ENCODE data around the gene CUEDC2.
A peak's percentile ranks its signal among the peaks of the same experiment; 100 is the strongest.

CUEDC2 gene

DNA sequence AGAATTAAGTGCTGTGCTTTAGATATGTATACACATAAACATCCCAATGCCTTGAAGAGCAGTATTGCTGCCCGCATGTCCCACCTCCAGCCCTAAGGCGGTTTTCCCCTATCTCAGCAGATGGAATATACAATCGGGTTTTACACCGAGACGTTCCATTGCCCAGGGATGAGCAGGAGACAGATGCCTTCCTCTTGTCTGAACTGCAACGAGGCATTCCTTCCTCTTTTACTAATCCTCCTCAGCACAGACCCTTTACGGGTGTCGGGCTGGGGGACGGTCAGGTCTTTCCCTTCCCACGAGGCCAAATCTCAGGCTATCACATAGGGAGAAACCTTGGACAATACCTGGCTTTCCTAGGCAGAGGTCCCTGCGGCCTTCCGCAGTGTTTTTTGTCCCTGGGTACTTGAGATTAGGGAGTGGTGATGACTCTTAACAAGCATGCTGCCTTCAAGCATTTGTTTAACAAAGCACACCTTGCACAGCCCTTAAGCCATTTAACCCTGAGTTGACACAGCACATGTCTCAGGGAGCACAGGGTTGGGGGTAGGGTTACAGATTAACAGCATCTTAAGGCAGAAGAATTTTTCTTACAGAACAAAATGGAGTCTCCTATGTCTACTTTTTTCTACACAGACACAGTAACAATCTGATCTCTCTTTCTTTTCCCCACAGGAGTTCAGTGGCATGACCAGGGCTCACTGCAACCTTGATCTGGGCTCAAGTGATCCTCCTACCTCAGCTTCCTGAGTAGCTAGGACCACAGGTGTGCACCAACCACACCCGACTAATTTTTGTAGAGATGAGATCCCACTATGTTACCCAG lies 22.5 kb upstream of the CUEDC2 start:
- peak in 1 of 3 experiments; percentile 16 for DNase-seq

DNA sequence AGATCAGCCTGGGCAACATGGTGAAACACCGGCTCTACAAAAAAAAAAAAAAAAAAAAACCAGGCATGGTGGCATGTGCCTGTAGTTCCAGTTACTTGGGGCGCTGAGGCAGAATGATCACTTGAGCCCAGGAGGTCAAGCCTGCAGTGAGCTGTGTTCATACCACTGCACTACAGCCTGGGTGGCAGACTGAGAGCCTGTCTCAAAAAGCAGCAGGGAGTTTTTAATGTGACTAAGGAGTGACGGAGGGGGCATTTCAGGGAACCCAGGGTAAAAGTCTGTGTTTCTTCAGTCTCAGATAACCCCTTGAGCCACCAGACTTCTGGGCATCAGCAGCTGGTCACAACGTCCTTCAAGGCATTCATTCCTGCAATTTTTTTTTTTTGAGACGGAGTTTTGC lies 21.1 kb upstream of the CUEDC2 start:
- no peak for DNase-seq

DNA sequence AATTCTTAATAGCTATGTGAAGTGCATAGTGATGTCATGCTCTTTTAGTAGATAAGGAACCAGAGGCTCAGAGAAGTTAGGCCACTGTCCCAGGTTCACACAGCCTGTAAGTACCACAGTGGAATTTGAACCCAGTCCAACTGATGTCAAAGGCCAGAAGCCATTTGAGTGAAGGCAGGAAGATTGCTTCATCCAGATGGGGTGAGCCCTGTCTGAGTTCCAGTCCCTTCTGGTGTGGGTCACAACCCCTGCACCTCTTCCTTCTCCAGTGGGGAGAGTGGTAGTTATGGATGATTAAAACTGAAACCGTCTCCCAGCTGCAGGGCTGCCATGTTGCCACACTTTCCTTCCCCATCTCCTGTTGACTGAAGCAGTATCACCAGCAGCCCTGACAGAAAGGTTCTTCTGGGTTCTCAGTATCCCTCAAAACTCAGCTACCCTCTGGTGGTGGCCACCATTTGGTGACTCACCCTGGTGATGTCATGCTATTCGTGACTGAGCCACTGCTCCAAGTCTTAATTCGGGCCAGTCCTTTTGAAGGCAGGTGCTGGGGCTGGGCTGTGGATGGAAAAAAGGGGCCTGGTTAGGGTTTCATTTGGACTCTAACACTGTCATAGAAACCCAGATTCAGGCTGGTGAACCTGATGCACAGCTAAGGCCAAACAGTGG lies 20.4 kb upstream of the CUEDC2 start:
- DNase-seq = no peak

DNA sequence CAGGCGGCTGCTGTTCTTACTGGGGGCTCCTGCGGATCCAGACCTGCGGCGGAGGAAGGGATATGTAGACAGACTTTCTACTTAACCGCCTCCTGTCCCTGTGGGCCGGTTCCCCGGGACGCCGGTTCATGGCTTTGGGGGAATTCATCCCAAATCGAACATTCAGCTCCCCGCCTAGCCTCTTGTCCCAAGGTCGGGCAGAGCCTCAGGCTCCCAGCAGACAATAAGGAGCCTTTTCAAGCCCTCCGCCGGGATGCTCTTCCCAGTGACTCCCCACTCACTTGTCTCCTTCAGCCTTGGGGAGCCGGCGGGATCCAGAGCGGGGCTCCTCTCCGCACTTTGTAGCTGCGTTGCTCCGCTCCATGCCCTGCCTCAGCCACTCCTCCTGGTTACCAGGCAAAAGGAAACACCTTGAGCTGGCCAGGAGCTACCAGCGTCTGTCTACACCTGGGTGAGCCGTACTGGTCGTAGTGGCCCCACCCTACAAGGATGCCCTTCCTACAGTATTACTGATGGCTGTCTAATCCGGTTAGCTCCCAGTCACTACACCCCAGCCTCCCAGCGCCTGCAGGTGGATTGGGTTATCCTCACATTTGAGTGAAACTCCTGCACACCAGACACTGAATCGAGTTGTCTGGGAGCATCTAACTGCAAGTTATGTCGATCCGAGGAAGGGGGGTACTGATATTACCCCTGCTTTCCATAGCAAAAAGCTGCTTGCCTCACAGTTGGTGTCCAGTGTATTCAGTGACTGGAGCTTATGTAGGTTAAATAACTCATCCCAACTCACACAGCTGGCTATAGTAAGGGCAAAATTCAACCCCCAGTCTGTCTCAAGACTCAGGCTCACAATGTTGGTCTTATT lies 19.0 kb upstream of the CUEDC2 start, which contains the start of gene C10orf95:
TSS of gene C10orf95 (minus strand) at position 439 of the 865 bp plus-strand sequence. CDS start 450 bp downstream, outside the sequence.
- peak; percentile 8 to 45 (median 33) for DNase-seq

DNA sequence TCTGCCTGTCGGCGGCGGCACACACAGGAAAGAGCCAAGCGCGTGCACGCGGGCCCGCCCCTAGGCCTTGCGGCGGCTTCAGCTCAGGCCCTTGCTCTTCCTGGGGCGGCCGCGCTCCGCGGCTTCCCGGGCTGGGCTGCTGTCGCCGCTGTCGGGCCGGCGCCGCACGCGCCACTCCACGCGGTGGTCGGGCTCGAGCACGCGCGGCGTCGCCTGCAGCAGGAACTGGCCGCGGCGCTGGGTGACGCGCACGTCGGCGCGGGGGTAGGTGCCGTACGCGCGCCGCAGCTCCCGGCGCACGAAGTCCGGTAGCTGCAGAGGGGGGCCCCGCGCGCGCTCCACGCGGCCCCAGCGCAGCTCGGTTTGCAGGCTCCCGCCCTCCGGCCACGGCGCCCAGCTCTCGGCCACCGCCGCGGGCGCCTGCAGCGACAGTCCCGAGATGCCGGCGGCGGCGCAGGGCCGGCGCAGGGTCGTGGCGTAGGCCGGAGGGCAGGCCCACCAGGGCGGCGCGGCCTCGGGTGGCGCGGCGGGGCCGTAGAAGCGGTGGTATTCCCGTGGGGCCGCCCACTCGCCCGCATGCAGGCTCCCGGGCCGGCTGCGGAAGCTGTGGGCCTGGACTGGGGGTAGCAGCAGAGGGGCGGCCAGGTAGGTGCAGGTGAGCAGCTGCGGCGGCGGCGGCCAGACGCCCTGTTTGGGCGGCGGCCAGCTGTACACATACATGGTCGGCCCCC lies 18.2 kb upstream of the CUEDC2 start:
- peak; percentile 81 to 88 (median 87) for DNase-seq

DNA sequence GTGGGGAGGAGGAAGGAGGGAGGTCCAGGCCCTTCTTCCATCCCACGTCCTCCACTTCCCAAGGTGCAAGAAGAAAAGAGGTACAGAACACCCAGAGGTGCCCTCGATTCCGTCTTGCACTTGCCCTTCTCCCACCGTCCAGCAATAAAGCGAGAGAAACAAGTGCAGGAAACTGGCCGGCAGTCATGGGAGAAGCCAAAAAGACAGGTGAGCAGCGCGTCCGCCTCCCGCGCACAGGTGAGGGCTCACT lies 17.7 kb upstream of the CUEDC2 start:
- DNase-seq = no peak

DNA sequence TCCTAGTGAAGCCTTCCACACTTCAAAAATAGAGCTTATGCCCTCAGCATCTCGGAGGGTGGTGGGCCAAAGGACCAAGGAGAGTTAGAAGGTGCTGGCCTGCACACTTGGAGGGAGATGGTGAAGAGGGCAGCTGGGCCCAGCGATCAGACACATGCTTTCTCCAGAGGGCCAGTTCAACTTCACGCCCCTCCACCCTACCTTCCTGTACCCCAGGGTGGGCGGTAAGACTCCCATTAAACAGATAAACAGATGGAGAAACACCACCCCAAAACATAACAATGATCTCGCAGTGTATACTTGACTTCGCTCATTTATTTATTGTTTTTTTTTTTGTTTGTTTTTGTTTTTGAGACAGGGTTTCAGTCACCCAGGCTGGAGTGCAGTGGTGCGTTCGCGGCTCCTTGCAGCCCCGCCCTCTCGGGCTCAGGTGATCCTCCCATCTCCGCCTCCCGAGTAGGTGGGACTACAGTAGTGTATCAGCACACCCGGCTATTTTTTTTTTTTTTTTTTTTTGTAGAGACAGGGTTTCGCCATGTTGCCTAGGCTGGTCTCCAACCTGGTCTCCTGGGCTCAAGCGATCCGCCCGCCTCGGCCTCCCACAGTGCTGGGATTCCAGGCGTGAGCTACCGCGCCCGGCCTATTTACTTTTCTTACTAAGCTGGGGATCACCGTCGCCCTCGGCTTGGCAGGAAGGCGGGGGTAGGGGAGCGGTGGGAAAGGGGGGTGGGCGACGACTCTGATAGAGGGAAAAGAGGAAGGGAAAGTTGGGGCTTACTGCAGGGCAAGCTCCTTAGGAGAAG lies 17.1 kb upstream of the CUEDC2 start:
- DNase-seq = peak; percentile 68 to 83 (median 79)

DNA sequence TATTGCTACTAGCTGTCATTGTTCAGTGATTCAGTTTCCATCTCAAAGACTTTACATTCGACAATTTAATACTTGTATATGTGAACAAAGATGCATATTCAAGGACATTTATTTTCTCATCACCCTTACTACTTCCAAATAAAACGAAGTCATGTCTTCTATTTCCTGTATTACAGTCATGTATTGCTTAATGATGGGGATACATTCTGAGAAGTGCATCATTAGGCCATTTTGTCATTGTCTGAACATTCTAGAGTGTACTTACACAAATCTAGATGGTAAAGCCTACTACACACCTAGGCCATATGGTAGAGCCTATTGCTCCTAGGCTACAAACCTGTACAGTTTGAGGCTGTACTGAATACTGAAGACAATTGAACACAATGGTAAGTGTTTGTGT lies 12.5 kb upstream of the CUEDC2 start:
- no peak for DNase-seq

DNA sequence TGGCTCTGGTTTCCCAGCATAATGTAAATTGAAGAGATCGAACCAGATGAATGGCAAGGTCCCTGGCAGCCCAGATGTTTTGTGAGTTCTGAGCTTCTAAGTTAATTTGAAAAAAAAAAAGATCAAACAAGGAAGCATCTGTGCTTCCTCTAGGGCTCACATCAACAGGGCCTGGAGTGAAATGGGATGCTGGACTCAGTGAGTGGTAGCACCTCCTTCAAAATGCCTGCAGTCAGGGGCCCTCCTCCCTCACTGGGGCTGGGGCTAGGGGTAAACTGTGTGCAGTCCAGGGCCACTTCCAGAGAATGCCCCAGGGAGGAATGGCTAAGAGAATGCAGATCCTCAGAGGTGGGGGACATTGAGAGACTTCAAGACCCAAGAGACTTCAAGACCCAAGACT lies 6.0 kb upstream of the CUEDC2 start:
- DNase-seq = no peak

DNA sequence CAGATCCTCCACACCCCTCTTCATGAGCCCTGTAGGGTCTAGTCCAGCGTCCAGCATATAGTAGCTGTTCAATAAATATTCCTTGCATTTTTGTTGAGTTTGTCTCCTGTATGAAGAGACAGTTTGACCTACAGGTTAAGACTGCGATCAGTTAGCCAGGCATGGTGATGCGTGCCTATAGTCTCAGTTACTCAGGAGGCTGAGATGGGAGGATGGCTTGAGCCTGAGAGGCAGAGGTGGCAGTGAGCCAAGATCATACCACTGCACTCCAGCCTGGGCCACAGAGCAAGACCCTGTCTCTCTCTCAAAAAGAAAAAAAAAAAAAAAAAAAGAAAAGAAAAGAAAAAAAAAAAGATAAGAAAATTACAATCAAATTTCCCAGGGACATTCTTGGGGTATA lies 5.1 kb upstream of the CUEDC2 start:
- DNase-seq = no peak

DNA sequence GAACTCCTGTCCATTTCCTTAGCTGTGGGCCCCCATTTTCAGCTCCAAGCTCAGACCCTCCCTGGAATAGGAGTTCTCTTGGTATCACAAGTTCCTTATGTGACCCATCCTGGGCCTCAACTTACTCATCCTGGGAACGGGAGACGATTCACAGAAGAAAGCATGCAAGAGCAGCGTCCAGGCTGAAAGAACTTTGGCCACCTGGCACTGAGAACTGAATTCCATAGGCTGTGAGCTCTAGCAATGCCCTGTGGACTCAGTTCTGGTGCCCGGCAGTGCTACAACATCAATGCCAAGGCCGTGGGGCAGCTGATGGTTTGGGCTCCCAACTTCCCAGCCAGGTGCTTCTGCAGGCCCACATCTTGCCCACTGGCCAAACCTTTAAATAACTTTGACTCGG lies 3.9 kb upstream of the CUEDC2 start:
- DNase-seq = no peak

DNA sequence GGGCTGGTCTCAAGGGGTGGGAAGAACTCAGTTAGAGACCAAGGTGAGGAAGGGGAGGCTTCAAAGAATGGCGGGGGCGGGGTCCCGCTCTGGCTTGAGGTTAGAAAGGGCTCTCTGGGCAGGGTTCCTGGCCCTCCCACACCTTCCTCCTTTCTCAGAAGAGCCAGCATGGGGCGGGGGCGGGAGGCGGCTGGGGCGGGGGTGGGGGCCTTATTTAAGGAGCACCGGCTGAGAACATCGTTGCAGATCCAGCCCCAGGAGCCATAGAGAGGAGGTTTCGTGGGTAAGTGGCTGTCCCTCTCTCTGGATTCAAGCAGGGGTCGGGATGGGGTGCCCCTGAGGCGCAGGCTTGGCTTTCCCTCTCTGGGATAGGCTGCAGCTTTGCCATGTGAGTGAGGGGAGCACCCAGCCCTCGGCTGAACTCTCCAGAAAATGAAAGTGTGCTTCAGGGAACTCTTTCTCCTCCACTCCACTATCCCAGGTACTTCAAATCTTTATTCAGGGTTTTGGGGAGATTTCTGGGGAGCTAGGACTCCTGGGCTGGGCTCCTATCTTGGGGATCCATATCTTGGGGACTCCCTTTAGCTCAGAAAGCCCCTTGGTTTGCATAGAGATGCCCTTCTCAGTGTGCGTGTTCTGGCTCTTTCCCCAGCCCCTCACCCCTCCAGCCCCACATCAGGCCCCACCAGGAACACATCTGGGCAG lies 3.3 kb upstream of the CUEDC2 start:
- no peak for DNase-seq

DNA sequence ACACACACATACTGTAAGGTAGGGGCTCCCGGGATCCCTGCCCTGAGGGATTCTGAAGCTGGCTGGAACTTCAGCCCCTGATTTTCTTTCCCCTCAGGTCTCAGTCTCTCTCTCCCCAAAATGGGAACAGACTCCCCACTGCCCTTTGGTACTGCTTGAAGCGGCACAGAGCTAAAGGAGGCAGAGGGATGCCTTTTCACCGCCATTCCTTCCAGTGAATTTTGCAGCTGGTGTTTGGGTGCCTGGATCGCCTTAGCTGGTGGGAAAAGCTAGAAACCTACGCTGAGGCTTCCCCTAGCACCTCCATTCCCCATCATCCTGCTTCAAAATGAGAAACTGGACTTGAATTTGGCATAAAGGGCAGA lies 2.7 kb upstream of the CUEDC2 start:
- no peak for DNase-seq

DNA sequence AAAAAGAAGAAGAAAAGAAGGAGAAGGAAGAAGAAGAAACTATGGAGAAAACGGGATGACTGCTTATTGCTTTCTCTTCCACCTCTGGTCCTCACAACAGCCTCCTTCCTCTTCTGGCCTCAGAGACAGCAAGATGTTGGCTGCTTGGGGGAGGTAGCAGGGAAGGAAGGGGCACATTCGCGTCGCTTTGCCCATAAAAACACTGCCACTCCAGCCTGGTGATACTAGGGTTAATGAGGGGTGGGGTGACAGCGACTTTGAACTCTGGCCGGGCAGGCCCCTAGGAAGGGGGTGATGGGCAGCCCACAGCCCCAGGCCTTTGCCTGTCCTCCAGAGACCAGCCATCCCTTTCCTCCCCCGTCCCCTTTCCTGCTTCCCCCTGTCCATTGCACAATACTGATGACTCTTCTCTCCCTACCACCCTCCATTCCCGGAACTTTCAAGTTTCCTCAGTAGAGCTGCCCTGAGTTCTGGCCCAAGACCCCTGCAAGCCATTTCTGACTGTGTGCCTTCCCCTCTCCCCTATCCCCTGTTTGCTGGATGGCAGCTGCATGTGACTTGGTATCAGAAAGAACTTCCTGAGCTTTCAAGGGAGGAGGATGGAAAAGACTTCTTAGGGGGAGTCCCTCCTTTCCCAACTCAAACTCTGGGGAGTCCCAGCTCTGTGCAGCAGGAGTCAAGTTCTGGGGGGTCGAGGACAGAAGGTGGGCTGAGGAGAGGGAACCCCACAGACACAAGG lies 2.2 kb upstream of the CUEDC2 start:
- DNase-seq = no peak

DNA sequence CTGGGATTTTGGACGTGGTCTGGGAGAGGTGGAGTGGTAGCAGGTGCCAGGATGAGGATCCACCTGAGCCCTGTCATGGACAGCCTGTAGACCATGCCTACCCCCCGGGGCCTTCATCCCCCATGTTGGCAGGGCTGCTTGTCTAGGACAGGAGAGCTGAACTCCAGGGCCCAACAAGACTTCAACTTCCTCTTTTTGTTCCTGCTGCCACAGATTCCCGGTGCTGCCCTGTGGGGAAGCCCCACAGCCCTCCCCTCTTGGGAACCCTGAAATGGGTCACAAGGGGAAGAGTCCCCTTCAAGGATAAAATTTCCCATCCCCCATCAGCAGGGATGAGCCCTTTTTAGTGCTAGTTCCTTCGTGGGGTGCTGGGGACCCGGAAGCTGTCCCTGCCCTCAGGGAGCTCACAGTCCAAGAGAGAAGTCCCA lies 1.3 kb upstream of the CUEDC2 start:
- DNase-seq = no peak

DNA sequence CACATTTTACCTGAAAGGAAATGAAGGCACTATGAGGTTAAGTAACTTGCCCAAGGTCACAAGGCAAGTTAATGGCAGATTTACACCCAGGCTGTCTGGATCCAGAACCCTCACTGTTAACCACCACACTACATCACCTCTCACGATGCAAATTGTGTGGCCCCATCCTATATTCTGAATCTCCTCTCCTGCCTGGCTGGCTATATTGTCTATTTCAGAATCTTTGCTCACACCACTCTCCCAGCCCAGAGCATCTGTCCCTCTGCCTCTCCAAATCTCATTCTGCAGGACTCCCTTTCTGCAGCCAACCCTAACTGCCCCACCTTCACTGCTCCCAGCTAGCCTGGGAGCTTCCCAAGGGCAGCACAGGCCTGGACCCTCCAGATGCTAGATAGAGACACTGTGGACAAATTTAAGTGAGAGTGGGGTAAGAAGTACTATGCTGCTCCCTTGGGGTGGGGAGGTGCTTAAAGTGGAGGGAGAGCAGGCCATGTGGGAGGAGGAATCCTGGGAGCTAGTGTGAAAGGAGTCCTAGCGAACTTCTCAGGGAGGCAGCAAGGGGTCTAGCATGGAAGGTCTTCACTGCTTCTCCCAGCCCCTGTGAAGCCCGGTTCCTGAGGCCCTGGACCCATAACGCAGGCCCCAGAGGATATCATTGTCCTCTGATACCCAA lies 786 bp downstream of the CUEDC2 start:
- DNase-seq = peak in 1 of 3 experiments; percentile 45

DNA sequence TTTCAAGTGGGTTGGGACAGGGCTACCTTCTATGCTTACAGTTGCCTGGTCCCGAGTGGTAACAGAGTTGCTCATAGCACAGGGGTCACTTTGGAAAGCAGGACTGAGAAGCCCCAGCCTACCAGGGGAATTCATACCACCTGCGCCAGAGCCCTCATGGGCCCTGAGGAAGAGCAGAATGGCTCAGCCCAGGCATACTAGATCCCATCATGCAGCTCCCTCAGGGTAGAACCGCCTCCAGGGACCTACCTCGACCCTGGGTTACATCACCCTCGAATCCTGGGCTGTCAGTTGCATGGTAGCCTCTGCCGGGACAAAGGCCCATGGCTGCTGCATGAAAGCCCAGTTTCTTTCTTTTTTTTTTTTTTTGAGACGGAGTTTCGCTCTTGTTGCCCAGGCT lies 2.9 kb downstream of the CUEDC2 start:
- DNase-seq = no peak

DNA sequence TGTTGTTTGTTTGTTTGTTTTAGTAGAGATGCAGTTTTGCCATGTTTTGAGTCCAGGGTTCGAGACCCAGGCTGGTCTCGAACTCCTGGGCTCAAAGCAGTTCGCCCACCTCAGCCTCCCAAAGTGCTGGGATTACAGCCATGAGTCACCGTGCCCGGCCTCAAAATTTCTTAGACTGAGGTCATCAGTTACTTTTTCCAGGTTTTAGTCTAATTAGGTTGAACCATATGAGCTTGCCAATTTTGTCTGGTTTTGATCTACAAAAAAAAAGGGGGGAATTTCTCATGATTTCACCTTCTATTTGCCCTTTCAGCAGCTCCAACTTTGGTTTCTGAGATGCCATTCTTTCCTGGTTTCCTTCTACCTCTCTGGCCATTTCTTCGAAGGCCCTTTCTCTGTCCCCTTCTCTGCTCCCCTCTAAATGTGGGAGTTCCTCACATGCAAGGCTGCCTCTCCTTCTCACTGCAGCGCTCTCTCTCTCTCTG lies 5.5 kb downstream of the CUEDC2 start:
- no peak for DNase-seq

DNA sequence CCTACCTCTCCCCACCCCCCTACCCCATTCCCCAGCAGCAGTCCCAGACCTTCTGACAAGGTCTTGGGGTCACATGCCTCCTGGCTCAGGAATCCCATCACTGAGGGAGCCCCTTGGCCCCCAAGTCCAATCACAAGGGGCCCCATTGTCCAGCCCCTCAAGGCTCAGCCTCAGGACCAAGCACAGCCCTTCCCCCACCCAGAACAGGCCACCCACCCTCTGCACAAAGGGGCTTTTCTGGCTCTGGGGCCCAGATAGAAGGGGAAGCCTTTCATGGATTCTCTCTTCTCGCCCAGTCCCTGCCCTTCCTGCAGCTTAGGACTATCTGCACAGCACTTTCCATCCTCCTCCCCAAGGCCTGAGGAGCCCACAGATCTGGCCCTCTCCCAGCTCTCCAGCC lies 6.9 kb downstream of the CUEDC2 start:
- no peak for DNase-seq

DNA sequence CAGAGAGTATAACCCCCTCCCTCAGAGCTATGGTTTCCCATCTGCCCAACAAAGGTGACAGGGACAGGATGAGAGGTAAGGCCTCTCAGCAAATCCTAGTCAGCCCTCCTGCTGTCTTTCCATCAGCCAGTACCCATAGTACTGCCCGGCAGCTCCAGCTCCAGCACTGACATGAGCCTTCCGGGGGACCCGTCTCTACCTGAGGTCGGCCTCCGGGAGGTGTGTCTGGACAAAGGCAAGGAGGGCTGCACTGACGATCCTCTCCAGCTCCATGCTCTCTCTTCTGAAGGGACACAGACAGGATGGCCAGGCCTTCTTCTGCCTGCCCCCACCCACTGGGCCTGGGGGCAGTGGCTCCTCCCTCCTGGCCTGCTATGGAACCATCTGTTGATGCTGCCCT lies 7.5 kb downstream of the CUEDC2 start:
- DNase-seq = no peak

All from NCI-H1417 (cell line).